ENCODE results near the gene DERL3. TPM values are rescaled to one million over a fixed set of nuclear protein-coding genes. Genes with fewer than 3 reads are reported as not detected.
A peak's percentile ranks its signal among the peaks of the same experiment; 100 is the strongest.
"Not testable (repeated sequence)": the region's sequence is repeated elsewhere in the genome, so short reads cannot be mapped to it uniquely, and the experiment has no call there.

Gene DERL3
- total RNA-seq: 0.68 and 1.3 TPM in 2 replicates

GRCh38 chr22:23838681-23839468 lies at the start of gene DERL3:
Gene DERL3, minus strand, starts transcription at chr22:23839006. Its CDS starts 19 bp downstream, at chr22:23838987.
- peak; percentile 98 for DNase-seq

- no peak for DNase-seq
Measured at GRCh38 chr22:23884140-23884539, 45.3 kb upstream of the DERL3 start.

- DNase-seq: no peak
Measured at GRCh38 chr22:23883658-23884057, 44.9 kb upstream of the DERL3 start.

- DNase-seq: no peak
Measured at GRCh38 chr22:23882370-23882769, 43.6 kb upstream of the DERL3 start.

- no peak for DNase-seq
Measured at GRCh38 chr22:23878219-23878618, 39.4 kb upstream of the DERL3 start.

- DNase-seq: no peak
Measured at GRCh38 chr22:23877566-23877965, 38.8 kb upstream of the DERL3 start.

GRCh38 chr22:23875801-23876200 lies 37.0 kb upstream of the DERL3 start:
- no peak for DNase-seq

GRCh38 chr22:23874871-23875270 lies 36.1 kb upstream of the DERL3 start:
- no peak for DNase-seq

- no peak for DNase-seq
Measured at GRCh38 chr22:23868580-23868979, 29.8 kb upstream of the DERL3 start.

- not testable (repeated sequence) for DNase-seq
Measured at GRCh38 chr22:23864499-23865154, 25.8 kb upstream of the DERL3 start.

- peak; percentile 78 for DNase-seq
Measured at GRCh38 chr22:23862103-23862502, 23.3 kb upstream of the DERL3 start.

- DNase-seq: not testable (repeated sequence)
Measured at GRCh38 chr22:23860187-23860586, 21.4 kb upstream of the DERL3 start.

GRCh38 chr22:23859201-23859600 lies 20.4 kb upstream of the DERL3 start:
- no peak for DNase-seq

GRCh38 chr22:23858484-23858815 lies 19.6 kb upstream of the DERL3 start:
- no peak for DNase-seq

GRCh38 chr22:23857606-23858483 lies 19.0 kb upstream of the DERL3 start, which contains the start of gene SLC2A11:
Gene SLC2A11, plus strand, starts transcription at chr22:23857875. Its CDS starts 125 bp downstream, at chr22:23858000.
- peak; percentile 98 for DNase-seq

- DNase-seq: peak; percentile 19
Measured at GRCh38 chr22:23856721-23857605, 18.2 kb upstream of the DERL3 start.

GRCh38 chr22:23850136-23850611 lies 11.4 kb upstream of the DERL3 start:
- no peak for DNase-seq

GRCh38 chr22:23849009-23850006 lies 10.5 kb upstream of the DERL3 start:
- peak; percentile 79 for DNase-seq

GRCh38 chr22:23847991-23848864 lies 9.4 kb upstream of the DERL3 start:
- no peak for DNase-seq

All from dermis blood vessel endothelial cell (primary cell).